Stomach (tissue), 9 donors: Measurements from ENCODE around the gene PRKACG. TPM values are rescaled to one million over a fixed set of nuclear protein-coding genes. Genes with fewer than 3 reads are reported as not detected.
"Not testable (repeated sequence)": the region's sequence is repeated elsewhere in the genome, so short reads cannot be mapped to it uniquely, and the experiment has no call there.

Source experiments
- DNase-seq, 2 donors: peaks; one replicate each; pipeline versions ENCODE4 v3.0.0 to v3.0.0-alpha.2; 2013 to 2019
- H3K27ac ChIP-seq, 5 donors: fragments of 200-600 bp in 4 of 5; sonication (generic) in 4 of 5; one replicate each; pipeline ENCODE4 v1.5.1; 2013 to 2019; ENCODE audit warnings: mild to moderate bottlenecking in 1 of 5, moderate library complexity in 1 of 5
- H3K27me3 ChIP-seq, 3 donors: fragments of 200-600 bp; sonication (generic); one replicate each; pipeline ENCODE4 v1.5.1; 2017 to 2019; ENCODE audit warnings: mixed run types in 1 of 3
- H3K36me3 ChIP-seq, 4 donors: fragments of 200-600 bp; sonication (generic); 1 replicate in 3 of 4; 2 replicates in 1 of 4; pipeline ENCODE4 v1.5.1; 2016 to 2019
- H3K4me1 ChIP-seq, 4 donors: fragments of 200-600 bp; sonication (generic); one replicate each; pipeline ENCODE4 v1.5.1; 2016 to 2019
- H3K4me3 ChIP-seq, 4 donors: fragments of 200-600 bp; sonication (generic) in 3 of 4; one replicate each; pipeline ENCODE4 v1.5.1; 2016 to 2019; ENCODE audit warnings: mild to moderate bottlenecking in 1 of 4
- H3K9me3 ChIP-seq, 4 donors: fragments of 200-600 bp; sonication (generic); one replicate each; pipeline ENCODE4 v1.5.1; 2016 to 2019
- EP300 ChIP-seq: sonication (generic); formaldehyde crosslinking; IDR thresholded peaks from one replicate; pipeline ENCODE4 v1.6.1; 2017; ENCODE audit warnings: antibody characterized with exemption
- POLR2A ChIP-seq, 4 donors: fragments of 450-650 bp; IDR thresholded peaks; one replicate each; pipeline ENCODE4 v1.6.1; 2016; ENCODE audit warnings: antibody characterized with exemption in 4 of 4, control low read depth in 2 of 4, mild to moderate bottlenecking in 1 of 4, moderate library complexity in 1 of 4
- POLR2AphosphoS5 ChIP-seq, 3 donors: sonication (generic); formaldehyde crosslinking; IDR thresholded peaks; one replicate each; pipeline ENCODE4 v1.6.1; 2016; ENCODE audit warnings: antibody characterized with exemption in 3 of 3
- WGBS, 5 donors: extraction: QIAGEN DNeasy Blood & Tissue Kit in 3 of 5; methylation state at CpG; one replicate each; pipeline versions ENCODE4 v1.1.5 to v1.1.7; 2013 to 2018; 5-methylcytosine and 5-hydroxymethylcytosine counted together
- intact Hi-C: fragments of 100-400 bp; cut with DNase I; formaldehyde crosslinking; loops from one replicate; pipeline ENCODE4 v1.15.1; 2023; ENCODE audit warnings: low total_unique reads
- polyA plus RNA-seq, 3 donors: library from polyadenylated mRNA; stranded (reverse); fragments of 200-250 nt; gene quantifications; one replicate each; pipeline ENCODE4 v1.2.3, GENCODE V29; 2013
- total RNA-seq, 5 donors: library from RNA; depleted of rRNA; stranded (reverse); fragments of >200 nt; gene quantifications; one replicate each; pipeline versions ENCODE4 v1.1.0 to v1.2.3, GENCODE V29; 2014 to 2016
- TF ChIP-seq, protein P1 (sequence below), 7 experiments: fragments of 450-650 bp in 4 of 7; fragments of 200-600 bp in 3 of 7; sonication (generic) in 3 of 7; IDR thresholded peaks; one replicate each; pipeline ENCODE4 v1.5.1; 2016 to 2019; ENCODE audit warnings: antibody characterized with exemption in 7 of 7, control low read depth in 2 of 7, mild to moderate bottlenecking in 1 of 7
- donor health status: healthy with polysubstance abuse.
- donor health status: Bipolar disorder and iron deficiency.
- donor health status: healthy.

Gene PRKACG
- total and polyA plus RNA-seq, 8 donors: not detected

DNA sequence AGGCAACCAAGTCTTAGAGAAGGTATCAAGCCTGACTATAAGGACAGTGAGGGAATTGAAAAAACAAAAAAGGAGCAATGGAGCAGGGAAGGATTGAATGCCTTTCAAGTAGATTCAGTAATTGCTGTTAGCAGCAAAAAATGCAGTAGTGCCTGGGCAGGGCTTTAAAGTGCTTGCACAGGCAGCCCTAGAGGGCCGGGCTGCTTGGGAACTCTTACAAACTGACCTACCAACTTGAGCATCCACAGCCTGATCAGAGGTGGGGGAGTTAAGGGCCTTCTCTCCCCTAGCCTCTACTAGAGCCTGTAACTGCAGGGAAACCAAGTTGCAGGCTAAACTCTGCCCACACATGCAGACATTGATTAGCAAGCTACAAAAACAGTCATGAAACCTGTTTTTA, 41.1 kb upstream of the PRKACG start:
- no peak overlapping the region for H3K4me3 ChIP-seq
- TF ChIP-seq POLR2AphosphoS5 (IDR thresholded peaks at IDR 0.05) (no peak), POLR2A (IDR thresholded peaks at IDR 0.05) (no peak)
- no peak for DNase-seq
- peaks cover 0 to 26% (median 16%) of the 10 kb centered on the region in 4 donors for H3K4me1 ChIP-seq
- no peaks in the 10 kb centered on the region for H3K9me3 ChIP-seq
- no peaks in the 10 kb centered on the region for H3K27me3 ChIP-seq
- peaks cover 0 to 26% (median 20%) of the 10 kb centered on the region in 4 donors for H3K36me3 ChIP-seq
- intact Hi-C loops: loop anchor here (5.0 kb wide), 1 partner anchor 137 kb away; no protein-coding TSS in a partner anchor
- 20 to 62% (median 44%) methylated on average over 1 of the region's 1 CpG for WGBS, 5 donors
- H3K27ac ChIP-seq: peak overlapping the region in 2 of 5 donors; percentile 18 to 20

DNA sequence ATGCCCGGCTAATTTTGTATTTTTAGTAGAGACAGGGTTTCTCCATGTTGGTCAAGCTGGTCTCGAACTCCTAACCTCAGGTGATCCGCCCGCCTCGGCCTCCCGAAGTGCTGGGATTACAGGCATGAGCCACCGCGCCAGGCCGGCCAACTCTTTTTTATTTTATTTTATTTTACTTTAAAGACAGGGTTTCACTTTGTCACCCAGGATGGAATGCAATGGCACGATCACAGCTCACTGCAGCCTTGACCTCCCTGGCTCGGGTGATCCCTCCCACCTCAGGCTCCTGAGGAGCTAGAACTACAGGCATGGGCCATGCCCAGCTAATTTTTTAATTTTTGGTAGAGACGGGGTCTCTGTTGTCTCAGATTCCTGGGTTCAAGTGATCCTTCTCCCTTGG, 37.0 kb upstream of the PRKACG start:
- Histone ChIP-seq H3K4me1 (peaks cover 0 to 19% (median 17%) of the 10 kb centered on the region in 4 donors), H3K36me3 (peaks cover 6 to 58% (median 47%) of the 10 kb centered on the region in 4 donors)
- intact Hi-C loops: loop anchor here (5.0 kb wide), 1 partner anchor 141 kb away; no protein-coding TSS in a partner anchor
- H3K27ac ChIP-seq, H3K27me3 ChIP-seq, H3K4me3 ChIP-seq, H3K9me3 ChIP-seq, DNase-seq: not testable (repeated sequence)
- 83 to 95% (median 91%) methylated on average over 12 of the region's 12 CpGs for WGBS, 5 donors

DNA sequence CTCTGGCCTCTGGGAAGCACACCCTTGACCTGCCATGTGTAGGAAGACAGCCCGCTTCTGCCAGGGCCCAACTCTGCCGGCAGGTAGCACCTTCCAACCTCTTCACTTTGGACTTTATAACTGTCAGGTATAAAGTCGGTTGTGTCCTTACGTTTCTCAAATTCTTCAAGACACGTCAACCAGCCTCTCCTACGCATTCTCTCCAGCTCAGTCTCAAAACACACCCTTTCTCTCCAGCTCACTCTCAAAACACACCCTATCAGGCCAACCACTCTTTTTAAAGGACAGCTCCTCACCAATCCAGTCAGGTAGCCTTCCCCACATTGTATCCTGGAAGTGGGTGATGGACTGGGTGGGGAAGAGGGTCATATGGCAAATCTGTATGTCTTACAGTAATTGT, 35.2 kb upstream of the PRKACG start:
- H3K9me3 ChIP-seq: no peaks in the 10 kb centered on the region
- 81 to 87% (median 84%) methylated on average over 6 of the region's 6 CpGs for WGBS, 5 donors
- TF ChIP-seq POLR2A (IDR thresholded peaks at IDR 0.05): no peak
- TF ChIP-seq EP300: no peak
- TF ChIP-seq, protein P1, sequence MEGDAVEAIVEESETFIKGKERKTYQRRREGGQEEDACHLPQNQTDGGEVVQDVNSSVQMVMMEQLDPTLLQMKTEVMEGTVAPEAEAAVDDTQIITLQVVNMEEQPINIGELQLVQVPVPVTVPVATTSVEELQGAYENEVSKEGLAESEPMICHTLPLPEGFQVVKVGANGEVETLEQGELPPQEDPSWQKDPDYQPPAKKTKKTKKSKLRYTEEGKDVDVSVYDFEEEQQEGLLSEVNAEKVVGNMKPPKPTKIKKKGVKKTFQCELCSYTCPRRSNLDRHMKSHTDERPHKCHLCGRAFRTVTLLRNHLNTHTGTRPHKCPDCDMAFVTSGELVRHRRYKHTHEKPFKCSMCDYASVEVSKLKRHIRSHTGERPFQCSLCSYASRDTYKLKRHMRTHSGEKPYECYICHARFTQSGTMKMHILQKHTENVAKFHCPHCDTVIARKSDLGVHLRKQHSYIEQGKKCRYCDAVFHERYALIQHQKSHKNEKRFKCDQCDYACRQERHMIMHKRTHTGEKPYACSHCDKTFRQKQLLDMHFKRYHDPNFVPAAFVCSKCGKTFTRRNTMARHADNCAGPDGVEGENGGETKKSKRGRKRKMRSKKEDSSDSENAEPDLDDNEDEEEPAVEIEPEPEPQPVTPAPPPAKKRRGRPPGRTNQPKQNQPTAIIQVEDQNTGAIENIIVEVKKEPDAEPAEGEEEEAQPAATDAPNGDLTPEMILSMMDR (IDR thresholded peaks at IDR 0.05): no peak
- no peak for TF ChIP-seq POLR2AphosphoS5 (IDR thresholded peaks at IDR 0.05)
- intact Hi-C loops: loop anchor here (10.0 kb wide), 1 partner anchor 86 kb away; no protein-coding TSS in a partner anchor
- peaks cover 6 to 58% (median 43%) of the 10 kb centered on the region in 4 donors for H3K36me3 ChIP-seq
- no peaks in the 10 kb centered on the region for H3K27me3 ChIP-seq
- peaks cover 8 to 21% (median 15%) of the 10 kb centered on the region in 4 donors for H3K4me1 ChIP-seq
- no peak for DNase-seq
- H3K27ac ChIP-seq: no peak overlapping the region
- H3K4me3 ChIP-seq: no peak overlapping the region

DNA sequence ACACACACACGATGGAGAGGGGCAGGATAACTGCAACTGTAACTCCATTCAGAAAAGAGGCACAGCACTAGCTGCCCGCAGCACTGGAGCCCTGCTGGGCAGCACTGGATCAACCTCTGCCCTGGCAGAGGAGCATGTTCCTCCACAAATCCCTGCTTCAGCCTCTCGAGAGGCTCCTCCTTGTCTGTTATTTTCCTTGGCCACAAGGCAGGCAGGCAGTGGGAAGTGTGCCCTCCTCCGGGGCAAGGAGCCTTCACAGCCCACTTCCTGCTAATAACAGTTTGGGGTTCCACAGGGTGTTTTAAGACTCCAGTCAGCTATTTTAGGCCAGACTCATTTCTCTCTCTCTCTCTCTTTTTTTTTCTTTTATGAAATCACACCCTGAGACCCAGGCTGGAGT, 33.5 kb upstream of the PRKACG start:
- no peak overlapping the region for H3K27ac ChIP-seq
- no peaks in the 10 kb centered on the region for H3K27me3 ChIP-seq
- intact Hi-C loops: loop anchor here (10.0 kb wide), 1 partner anchor 87 kb away; no protein-coding TSS in a partner anchor
- H3K4me1 ChIP-seq: peaks cover 6 to 21% (median 14%) of the 10 kb centered on the region in 4 donors
- no peak for DNase-seq
- no peak overlapping the region for H3K4me3 ChIP-seq
- 71 to 78% (median 72%) methylated on average over 4 of the region's 4 CpGs for WGBS, 5 donors
- TF ChIP-seq POLR2AphosphoS5 (IDR thresholded peaks at IDR 0.05) (no peak), POLR2A (IDR thresholded peaks at IDR 0.05) (no peak), EP300 (no peak)
- TF ChIP-seq, protein P1 (IDR thresholded peaks at IDR 0.05): no peak
- H3K36me3 ChIP-seq: peaks cover 6 to 48% (median 40%) of the 10 kb centered on the region in 4 donors
- no peaks in the 10 kb centered on the region for H3K9me3 ChIP-seq

DNA sequence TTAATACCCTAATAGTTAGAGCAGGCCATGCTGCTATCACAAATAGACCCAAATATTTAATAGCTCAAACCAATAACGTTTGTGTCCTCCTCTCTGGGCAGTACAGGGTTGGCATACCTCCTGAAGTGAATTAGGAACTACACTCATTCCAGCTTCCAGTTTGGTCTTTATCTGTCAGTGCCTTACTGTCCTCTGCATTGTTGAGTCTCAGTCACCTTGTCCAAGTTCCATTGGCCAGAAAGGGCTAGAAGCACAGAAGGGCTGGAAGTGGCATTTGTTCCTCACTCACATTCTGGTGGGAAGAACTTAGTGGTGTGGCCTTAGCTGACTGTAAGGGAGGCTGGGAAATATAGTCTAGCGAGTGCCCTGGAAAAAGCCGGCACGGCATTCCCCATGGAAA, 32.8 kb upstream of the PRKACG start:
- intact Hi-C loops: loop anchor here (10.0 kb wide), 1 partner anchor 88 kb away; no protein-coding TSS in a partner anchor
- H3K9me3 ChIP-seq: no peaks in the 10 kb centered on the region
- peaks cover 6 to 48% (median 40%) of the 10 kb centered on the region in 4 donors for H3K36me3 ChIP-seq
- no peaks in the 10 kb centered on the region for H3K27me3 ChIP-seq
- WGBS, 5 donors: 61 to 81% (median 71%) methylated on average over 4 of the region's 4 CpGs
- no peak overlapping the region for H3K27ac ChIP-seq
- no peak overlapping the region for H3K4me3 ChIP-seq
- H3K4me1 ChIP-seq: peaks cover 6 to 21% (median 14%) of the 10 kb centered on the region in 4 donors
- TF ChIP-seq, protein P1 (IDR thresholded peaks at IDR 0.05): no peak
- TF ChIP-seq EP300 (no peak), POLR2AphosphoS5 (IDR thresholded peaks at IDR 0.05) (no peak), POLR2A (IDR thresholded peaks at IDR 0.05) (no peak)
- DNase-seq: no peak
